GM19452 (cell line): ENCODE results near the gene ARHGEF17.

Experiments used
- ATAC-seq: cut with Tn5 transposase; IDR thresholded peaks from one replicate; pipeline ENCODE4 v1.9.1; 2021; ENCODE audit not compliant: unreplicated experiment

Gene ARHGEF17

DNA sequence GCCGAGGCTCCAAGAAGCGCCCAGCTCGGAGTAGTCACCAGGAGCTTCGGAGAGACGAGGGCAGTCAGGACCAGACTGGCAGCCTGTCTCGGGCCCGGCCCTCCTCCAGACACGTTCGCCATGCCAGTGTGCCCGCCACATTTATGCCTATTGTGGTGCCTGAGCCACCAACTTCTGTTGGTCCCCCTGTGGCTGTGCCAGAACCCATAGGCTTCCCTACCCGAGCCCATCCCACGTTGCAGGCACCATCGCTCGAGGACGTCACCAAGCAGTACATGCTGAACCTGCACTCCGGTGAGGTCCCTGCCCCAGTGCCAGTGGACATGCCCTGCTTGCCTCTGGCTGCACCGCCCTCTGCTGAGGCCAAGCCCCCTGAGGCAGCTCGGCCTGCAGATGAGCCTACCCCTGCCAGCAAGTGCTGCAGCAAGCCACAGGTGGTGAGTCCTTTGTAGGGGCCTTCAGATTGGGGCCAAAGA lies 3.4 kb downstream of the ARHGEF17 start:
- no peak for ATAC-seq

DNA sequence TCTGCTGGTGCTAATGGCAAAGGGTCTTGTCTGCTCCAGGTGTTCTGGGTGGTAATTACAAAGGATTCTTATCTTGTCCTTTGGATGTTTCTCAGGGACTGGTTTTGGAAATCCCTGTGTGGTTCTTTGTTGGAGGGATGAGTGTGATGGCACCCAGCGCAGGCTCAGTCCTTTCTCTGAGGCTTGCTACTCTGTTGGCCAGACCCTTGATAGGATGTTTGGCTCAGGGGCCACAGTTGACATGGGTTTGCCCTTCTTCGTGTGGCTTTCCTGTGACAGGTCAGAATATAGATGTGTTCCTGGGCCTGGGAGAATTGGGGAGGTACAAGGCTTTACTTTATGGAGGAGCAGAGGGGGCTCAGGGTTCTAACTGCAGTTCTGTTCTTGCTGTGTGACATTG lies 4.0 kb downstream of the ARHGEF17 start:
- no peak for ATAC-seq

DNA sequence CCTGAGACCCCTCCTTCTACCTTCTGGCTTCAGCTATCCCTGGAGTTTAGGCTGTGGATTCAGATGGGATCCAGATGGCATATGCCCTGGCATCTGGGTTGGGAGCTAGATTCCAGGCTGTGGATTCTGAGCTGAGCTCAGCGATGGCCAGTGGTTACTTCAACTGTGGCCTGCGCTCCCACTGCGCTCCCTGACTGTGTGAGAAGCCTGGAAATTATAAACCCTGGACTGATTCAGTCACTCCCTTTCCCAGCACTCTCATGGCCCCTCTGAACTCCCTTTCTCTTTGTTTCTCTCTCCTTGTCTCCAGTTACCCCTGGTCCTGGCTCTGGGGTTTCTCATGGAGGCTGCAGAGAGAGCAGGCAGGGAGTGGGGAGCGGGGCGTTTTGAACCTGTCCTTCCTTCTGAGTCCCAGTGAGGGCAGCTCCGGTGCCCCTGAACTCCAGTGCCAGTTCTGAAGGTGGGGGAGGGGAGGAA lies 4.8 kb downstream of the ARHGEF17 start:
- no peak for ATAC-seq

DNA sequence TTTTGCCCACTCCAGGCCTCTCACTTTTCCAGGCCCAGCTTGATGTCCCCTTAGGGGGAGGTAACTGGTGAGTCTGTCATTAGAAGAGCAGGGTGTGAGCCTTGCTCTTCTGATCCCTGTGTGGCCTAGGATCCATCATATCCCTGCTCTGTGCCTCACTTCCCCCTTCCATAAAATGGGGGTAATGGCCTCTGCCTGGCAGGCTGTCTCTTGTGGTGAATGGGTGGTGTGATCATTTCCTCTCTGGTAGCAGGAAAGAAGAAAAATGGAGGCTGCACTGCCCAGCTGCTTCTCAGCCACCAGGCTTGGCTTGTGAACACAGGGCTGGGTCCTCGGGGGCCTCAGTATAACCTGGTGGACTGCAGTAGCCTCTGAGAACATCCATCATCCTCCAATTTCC lies 5.6 kb downstream of the ARHGEF17 start:
- ATAC-seq, result no peak

DNA sequence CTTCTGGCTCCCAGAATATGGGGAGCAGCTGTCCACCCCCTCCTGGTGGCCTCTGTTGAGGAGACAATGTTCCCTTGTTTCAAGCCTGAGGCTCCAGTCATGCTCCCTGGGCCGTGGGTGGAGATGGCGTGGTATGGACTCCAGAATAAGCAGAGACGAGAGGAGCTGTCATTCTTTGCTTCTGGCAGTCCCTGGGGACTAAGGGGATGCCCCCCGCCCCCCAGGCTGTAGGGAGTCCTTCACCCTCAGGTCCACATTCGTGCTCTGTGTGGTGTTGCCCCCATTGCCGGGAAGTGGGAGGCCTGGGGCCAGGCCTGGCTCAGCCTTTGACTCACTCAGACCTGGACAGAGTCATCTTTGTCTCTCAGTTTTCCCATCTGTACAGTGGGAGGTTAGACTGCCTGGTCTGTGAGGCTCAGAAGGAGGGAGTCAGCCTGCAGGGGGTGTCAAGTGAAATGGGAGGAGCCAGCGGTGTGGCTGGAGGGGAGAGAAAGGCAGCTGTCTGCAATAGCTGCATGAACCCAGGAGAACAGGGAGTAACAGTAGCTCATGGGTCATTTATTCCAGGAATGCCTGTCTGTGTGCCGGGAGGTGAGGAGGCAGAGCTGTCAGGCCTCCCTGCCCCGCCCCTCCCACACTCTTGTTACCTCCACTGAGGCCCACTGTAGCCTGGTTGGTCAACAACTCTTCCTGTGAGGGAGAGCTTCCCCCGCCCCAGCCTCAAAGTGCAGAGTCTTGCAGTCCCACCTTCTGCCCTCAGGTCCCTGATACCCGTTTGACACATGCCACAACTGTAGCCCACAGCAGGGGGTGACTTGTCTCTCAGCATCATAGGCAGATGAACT lies 6.3 kb downstream of the ARHGEF17 start:
- no peak for ATAC-seq

DNA sequence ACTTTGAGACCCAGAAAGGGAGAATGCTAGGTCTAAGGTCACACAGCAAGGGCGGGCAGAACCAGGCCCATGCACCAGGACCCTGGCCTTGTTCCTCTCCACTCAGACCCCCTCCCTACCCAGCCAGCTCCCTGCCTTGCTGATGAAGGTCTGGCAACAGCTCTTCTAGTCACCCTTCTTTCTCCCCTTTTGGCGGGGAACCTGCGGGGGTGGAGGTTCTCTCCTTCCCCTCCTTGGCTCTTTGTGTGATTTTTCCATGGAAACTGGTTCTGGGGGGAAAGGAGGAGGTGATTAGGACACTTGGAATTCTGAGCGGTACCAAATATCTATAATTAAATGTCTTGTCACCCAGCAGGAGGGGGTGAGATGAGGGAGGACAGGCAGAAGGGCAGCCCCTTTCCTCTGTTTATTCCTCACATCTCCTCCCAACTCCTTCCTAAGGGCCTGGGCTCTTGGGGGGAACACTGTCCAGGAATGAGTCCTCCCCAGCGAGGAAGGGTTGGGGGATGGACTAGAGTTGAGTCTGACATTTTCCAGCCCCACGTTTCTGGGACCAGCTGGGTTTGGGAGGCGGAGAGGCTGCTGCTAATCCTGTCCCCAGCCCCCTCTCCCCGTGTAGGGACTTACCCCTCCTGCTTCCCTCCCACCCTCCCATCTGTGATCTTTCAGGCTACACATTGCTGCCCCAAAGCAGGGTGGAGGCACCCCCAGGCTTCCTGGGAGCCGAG lies 7.4 kb downstream of the ARHGEF17 start:
- ATAC-seq, result no peak

DNA sequence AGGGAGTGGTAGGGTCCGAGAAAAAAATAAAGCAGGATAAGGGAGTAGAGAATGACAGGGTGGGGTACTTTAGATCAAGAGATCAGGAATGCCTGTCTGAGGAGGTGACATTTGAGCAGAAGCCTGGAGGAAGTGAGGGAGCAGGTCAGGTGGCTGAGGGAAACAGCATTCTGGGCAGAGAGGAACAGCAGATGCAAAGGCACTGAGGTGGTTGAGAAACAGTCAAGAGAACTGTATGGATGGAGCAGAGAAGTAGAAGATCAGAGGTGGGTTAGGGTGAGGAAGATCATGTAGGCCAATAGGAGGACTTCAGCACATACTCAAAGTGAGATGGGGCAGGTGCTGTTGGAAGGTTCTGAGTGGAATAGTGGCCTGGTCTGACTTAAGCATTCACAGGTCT lies 8.3 kb downstream of the ARHGEF17 start:
- ATAC-seq, result no peak

DNA sequence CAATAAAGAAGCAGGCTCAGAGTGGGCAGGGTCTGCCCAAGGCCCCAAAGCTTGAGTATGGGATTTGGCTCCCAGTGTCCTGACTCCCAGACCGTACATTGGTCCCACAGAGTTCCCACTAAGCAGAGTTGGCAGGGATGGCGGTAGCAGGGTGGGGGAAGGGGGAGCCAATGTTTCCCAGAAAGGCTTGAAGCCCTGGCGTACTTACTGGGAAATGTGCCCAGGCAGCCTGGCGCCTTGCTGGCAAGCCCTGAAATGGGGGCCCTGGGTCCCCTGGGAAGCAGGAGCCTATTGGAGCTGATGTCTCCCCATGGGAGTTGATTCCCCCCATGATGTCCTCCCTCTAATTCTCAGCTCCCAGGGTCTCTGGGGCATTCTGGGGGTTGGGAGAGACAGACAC lies 9.3 kb downstream of the ARHGEF17 start:
- ATAC-seq, result no peak

DNA sequence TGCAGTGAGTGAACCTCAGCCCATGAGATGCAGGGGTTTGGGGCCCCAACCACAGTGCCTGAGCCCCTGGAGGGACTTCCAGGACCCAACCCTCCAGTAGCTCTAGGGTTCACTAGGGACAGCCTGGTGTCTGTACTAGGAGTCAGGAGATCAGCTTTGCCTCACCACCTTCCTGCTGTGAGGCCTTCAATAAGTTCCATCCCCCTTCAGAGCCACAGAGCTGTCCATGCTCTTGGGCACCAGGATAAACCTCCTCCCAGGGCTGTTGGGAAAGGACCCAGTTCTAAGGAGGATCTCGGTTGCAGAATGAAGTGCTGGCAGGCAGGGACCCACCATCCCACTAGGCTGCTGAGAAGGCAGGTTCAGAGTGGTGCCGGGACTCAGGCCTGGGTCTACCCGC lies 9.7 kb downstream of the ARHGEF17 start:
- ATAC-seq, result no peak

DNA sequence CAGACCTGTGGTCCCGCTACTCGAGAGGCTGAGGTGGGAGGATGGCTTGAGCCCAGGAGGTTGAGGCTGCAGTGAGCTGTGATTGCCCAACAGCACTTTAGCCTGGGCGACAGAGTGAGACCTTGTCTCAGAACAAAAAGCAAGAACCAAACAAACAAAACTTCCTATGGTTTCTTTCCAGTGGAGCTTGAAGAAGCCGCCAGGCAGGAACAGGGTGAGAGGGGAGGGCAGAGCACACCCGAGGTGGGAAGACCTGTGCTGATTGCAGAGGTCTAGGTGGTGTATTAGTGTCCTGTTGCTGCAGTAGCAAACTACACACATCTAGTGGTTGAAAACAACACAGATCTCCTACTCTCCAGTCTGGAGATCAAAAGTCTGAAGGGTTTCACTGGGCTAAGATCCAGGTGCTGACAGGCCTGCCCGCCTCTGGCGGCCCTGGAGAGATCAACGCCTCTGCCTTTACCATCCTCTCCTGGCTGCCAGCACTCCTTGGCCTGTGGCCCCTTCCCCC lies 10.5 kb downstream of the ARHGEF17 start:
- no peak for ATAC-seq

DNA sequence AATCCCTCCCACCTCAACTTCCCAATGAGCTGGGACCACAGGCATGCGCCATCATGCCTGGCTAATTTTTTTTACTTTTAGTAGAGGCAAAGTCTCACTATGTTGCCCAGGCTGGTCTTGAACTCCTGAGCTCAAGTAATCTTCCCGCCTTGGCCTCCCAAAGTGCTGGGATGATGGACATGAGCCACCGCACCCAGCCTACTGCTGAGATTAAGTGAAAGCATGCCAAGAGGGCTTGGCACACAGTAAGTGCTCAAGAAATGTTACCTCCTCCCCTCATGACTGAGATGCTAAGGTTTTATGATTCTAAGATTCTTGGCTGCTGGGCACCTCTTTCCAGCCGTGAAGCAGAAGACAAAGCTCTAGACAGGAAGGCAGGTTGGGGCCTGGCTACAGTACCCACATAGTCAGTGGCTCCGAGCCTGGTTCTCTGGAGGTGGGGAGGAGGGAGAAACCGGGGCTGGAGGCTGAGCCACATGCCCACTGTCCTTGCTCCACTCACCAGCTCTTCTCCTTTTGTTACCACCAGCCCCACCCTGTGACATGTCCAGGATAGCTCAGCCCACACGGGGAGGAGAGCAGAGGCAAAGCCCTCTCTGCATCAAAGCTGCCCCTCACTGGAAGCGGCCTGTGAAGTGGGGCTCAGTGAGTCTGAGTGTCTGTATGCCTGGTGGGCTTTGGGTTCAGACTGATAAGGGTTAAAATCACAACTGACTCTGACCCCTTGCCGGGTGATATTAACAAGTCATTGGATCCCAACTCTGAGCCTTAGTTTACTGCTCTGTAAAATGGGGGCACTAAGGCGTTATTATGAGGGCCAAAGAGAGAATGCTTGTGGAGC lies 12.9 kb downstream of the ARHGEF17 start:
- ATAC-seq, result no peak

DNA sequence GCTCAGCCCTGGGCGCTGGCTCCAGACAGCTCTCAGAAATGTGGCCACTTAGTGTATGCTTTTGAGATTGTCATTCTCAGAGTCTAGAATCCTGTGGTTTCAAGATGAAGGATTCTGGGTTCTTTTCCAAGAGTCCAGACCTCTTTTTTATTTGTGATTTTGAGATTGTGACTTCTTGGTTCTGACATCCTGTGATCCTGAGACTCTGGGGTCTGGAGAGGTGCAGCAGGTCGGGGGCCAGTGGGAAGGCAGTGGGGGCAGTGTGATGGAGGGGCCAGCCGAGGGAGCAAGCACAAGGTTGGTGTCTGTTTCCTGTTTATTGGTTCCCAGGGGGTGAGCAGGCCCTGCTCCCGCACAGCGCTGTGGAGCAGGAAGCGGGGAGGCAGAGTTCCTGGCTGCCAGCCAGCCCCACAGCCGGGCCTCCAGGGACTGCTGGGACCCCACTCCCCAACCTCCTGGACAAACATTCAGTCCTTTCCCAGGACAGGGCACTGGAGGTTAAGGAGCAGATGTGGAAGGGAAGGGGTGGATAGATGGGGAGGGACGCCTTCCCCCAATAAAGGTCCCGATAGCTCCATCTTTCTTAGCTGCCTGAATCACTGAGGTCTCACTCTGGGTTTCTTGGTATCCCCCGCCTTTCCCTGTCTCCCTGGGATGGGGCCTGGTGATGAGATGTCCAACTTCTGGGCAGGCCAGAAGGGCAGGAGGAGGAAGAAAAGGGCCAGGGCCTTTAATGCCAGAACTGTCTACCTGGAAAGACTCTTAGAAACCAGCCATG lies 13.7 kb downstream of the ARHGEF17 start:
- no peak for ATAC-seq

DNA sequence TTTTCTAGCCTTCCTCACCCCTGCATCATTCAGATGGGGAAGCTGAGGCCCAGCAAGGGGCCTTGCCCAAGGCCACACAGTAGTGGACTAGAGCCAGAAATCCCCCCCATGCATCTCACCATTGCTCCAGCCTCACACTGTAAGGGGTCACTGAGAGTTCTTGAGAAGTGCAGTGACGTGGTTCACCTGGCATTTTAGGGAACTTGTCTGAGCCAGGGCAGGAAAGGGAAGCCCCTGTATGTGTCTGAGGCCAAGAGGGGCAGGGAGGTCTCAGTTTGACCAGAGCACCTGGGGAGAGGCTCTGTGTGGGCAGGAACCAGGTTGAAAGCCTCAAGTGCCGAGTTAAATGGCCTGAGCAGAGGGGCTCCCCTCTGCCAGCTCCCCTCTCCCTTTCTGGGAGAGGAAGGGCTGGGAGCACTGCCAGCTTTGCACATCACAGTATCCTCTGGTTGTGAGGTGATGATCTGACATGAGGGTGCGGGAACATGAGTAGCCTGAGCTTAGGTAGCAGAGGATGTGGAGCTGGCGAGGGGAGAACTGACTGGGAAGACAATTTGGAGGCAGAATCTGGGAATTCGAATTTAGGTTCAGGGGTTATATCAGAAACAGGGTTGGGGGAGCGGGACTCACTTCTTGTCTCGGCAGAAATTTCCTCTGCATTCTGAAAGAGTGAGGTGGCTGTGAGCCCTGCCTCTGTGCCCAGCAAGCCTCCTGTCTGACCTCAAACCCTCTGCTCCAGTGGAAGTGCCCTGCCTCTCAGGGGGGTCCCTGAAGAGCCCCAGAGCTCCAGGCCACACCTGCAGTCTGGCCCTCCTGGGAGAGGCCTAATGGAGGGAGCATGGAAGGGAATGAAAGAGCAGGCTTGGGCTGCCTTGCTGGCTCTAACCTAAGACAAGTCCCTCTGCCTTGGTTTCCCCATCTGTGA lies 14.6 kb downstream of the ARHGEF17 start:
- no peak for ATAC-seq

DNA sequence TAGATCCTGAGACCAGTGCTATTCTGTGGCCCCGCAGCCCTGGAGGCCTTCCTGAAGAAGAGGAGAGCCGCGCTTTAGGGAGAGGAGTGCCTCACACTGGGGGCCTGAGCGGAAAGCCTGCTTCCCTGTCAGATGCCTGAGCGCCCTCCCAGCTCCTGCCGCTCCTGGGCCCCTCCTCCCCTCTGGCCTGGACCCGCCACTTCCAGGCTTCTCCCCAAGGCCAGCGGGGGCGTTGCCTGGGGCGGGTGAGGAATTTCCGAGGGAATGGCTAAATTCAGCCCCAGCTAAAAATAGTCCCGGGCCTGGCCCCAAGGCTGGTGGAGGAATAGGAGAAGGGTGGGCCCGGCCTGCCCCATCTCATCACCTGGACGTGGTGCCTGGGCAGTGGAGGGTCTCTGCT lies 15.4 kb downstream of the ARHGEF17 start:
- ATAC-seq, result no peak

DNA sequence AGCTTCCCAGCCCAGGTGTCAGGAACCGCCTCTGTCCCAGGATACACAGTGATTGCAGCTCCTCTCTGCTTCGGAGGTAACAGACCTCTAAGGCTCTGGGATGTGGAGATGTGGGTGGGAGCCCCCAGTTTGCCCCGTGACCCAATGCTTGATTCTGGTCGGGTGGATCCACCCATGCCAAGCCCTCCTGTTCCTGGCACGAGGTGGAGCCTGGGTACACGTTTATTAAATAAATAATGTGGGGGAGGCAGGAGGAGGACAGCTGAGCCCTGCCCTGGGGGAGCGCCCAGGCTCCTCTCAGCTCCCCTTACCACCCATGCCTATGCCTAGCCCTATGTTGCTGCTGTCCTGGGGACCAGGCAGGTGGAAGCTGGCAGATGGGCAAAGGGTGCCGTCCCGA lies 16.0 kb downstream of the ARHGEF17 start:
- ATAC-seq, result no peak

DNA sequence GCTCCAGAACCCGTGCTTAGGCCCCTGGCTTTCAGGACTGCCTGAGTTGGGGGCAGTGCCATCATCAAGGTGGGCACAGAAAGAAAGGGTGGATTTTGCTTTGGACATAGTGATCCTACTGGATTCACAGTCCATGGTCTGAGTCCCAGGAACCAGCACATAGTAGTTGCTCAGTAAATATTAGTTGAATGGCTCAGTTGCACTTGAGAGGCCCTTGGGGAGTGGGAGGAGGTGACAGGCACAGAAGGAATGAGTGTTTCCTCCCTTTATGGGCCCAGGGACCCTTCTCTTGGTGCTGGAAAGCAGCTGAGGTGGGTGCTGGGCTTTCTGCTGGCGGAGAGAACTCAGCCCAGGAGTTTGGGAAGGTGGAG lies 16.6 kb downstream of the ARHGEF17 start:
- peak; percentile 10 for ATAC-seq

DNA sequence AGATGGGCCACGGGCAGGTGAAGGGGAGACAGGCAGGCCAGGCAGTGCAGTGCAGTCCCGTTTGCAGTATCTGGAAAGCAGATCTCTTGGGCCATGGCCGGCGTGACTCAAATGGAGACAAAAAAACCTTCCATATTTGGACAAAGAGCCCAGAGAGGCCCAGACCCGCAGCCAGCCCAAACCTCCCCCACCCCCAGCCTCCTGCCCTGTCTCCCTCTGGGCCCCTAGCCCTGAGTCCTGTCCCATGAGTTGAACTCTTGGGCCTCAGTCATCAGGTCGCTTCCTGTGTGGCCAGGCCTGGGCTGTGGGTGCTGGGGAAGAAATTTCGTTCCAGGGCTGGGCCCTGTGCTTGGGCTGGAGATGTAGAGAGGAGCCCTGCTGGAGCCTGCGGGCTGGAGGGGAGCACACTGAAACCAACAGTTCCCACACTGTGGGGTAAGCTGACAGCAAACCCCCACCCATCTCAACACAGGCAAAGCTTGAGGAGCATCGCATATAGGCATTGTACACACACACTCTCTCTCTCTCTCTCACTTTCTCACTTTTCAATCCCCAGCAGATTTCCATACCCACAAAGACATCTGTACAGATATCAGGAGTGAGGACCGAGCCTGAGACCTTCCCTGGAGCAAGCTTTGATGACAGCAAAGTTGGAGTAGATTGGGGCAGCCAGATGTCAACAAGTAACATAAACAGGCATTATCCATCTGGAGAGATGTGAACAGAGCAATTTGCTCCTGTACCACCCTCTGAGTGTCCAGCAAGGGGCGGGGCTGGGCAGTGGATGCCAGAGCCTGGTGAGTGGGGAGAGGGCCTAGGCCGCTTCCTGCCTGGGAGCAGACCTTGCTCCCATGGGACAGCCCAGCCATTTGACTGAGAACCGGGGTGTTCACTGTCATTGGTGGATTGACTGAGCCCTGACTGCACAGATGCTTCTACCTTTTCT lies 17.2 kb downstream of the ARHGEF17 start:
- ATAC-seq, result peak; percentile 52
